Measurements from ENCODE around the gene ATAT1. TPM values are rescaled to one million over a fixed set of nuclear protein-coding genes. Genes with fewer than 3 reads are reported as not detected.

ATAT1 gene
- total and polyA plus RNA-seq, 10 of the 15 experiments (the other 5 are each of a cell fraction or from before 2014, with no cell fraction given): 1.1 to 14.2 (median 6.9) TPM

DNA sequence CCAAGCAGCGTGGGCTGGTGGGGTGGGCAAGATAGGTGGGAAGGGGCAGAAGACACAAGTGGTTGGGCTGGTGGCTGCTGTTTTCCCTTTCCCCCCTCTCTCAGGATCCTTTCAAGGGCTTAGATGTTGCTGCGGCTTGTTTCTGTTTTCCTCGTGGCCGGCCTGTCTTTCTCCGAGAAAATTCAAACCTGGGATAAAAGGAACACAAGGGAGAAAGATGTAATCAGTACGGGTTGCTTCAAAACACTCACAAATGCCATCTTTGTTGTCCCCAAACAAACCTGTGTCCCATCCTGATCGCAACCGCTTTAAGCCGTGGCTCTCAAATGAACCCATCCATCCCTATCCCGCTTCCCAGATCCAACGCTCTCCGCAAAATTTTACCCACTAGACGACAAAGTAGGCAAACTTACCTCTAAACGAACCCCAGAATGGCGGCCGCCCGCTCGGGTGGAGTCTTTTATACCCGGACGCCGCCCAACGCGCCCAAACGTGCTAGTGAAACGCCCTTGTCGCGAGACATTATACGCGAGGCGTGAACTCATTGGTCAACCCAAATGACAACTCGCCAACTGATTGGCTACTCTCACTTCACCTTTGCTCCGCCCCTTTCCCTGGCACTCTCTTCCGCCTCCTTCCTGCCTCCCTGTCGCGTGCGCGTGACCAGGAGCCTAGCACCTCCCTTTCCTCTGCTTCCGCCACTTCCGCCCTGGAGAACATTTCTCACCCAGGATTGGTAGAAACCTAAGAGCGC lies 9.7 kb upstream of the ATAT1 start, which contains the start of gene PPP1R10 (continued):
- TF ChIP-seq PAX5 (IDR thresholded peaks at IDR 0.05; ENCODE audit: borderline replicate concordance, low read depth, low read length): peak; percentile 50; the same call in 1 of the 2 replicates
- peak; percentile 99 for TF ChIP-seq POLR2AphosphoS2 (IDR thresholded peaks at IDR 0.05; ENCODE audit: low read depth, low read length)
- TF ChIP-seq TBL1XR1 (IDR thresholded peaks at IDR 0.05; ENCODE audit: low read depth, low read length): no peak
- peak; percentile 63 for TF ChIP-seq SPI1 (IDR thresholded peaks at IDR 0.05; ENCODE audit: borderline replicate concordance, insufficient read depth, low read depth, low read length)
- peak; percentile 48; the same call in 1 of the 2 replicates for TF ChIP-seq EED (IDR thresholded peaks at IDR 0.05; ENCODE audit: low read depth)
- TF ChIP-seq, protein P1, sequence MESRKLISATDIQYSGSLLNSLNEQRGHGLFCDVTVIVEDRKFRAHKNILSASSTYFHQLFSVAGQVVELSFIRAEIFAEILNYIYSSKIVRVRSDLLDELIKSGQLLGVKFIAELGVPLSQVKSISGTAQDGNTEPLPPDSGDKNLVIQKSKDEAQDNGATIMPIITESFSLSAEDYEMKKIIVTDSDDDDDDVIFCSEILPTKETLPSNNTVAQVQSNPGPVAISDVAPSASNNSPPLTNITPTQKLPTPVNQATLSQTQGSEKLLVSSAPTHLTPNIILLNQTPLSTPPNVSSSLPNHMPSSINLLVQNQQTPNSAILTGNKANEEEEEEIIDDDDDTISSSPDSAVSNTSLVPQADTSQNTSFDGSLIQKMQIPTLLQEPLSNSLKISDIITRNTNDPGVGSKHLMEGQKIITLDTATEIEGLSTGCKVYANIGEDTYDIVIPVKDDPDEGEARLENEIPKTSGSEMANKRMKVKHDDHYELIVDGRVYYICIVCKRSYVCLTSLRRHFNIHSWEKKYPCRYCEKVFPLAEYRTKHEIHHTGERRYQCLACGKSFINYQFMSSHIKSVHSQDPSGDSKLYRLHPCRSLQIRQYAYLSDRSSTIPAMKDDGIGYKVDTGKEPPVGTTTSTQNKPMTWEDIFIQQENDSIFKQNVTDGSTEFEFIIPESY (IDR thresholded peaks at IDR 0.05): no peak
- peak; percentile 91 for TF ChIP-seq CREM (IDR thresholded peaks at IDR 0.05; ENCODE audit: low read depth)
- TF ChIP-seq, protein P2, sequence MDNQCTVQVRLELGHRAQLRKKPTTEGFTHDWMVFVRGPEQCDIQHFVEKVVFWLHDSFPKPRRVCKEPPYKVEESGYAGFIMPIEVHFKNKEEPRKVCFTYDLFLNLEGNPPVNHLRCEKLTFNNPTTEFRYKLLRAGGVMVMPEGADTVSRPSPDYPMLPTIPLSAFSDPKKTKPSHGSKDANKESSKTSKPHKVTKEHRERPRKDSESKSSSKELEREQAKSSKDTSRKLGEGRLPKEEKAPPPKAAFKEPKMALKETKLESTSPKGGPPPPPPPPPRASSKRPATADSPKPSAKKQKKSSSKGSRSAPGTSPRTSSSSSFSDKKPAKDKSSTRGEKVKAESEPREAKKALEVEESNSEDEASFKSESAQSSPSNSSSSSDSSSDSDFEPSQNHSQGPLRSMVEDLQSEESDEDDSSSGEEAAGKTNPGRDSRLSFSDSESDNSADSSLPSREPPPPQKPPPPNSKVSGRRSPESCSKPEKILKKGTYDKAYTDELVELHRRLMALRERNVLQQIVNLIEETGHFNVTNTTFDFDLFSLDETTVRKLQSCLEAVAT (IDR thresholded peaks at IDR 0.05): peak; percentile 99
- no peak for TF ChIP-seq NR2C1 (IDR thresholded peaks at IDR 0.05)
- TF ChIP-seq MTA3 (IDR thresholded peaks at IDR 0.05; ENCODE audit: borderline replicate concordance, low read length): no peak
- TF ChIP-seq TCF12 (IDR thresholded peaks at IDR 0.05; ENCODE audit: low read depth, low read length): peak; percentile 82; the same call in 1 of the 2 replicates
- TF ChIP-seq ZNF217 (IDR thresholded peaks at IDR 0.05): no peak
- peak; percentile 93 for TF ChIP-seq E4F1 (IDR thresholded peaks at IDR 0.05; ENCODE audit: borderline replicate concordance, partially characterized antibody)
- TF ChIP-seq PRDM15 (CRISPR knock-in tag; IDR thresholded peaks at IDR 0.05): peak; percentile 82; the same call in 1 of the 2 replicates
- TF ChIP-seq ZSCAN29 (IDR thresholded peaks at IDR 0.05): no peak
- peak; percentile 96 for TF ChIP-seq CHD1 (IDR thresholded peaks at IDR 0.05; ENCODE audit: low read depth, low read length)
- TF ChIP-seq CREB1 (IDR thresholded peaks at IDR 0.05; ENCODE audit: low read depth): peak; percentile 90
- TF ChIP-seq, protein P3, sequence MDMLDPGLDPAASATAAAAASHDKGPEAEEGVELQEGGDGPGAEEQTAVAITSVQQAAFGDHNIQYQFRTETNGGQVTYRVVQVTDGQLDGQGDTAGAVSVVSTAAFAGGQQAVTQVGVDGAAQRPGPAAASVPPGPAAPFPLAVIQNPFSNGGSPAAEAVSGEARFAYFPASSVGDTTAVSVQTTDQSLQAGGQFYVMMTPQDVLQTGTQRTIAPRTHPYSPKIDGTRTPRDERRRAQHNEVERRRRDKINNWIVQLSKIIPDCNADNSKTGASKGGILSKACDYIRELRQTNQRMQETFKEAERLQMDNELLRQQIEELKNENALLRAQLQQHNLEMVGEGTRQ (IDR thresholded peaks at IDR 0.05; ENCODE audit: borderline replicate concordance, low read depth, low read length): no peak; the same call in 1 of the 2 replicates
- peak; percentile 97 for TF ChIP-seq PAX8 (IDR thresholded peaks at IDR 0.05)

All from GM12878 (cell line).